Gastroesophageal sphincter (tissue), 3 donors: ENCODE data around the gene CHST11.

Source experiments
- POLR2AphosphoS5 ChIP-seq: sonication (generic); formaldehyde crosslinking; IDR thresholded peaks from one replicate; pipeline ENCODE4 v1.6.1; 2017; ENCODE audit warnings: antibody characterized with exemption
- TF ChIP-seq, protein P1 (sequence below), 4 experiments: fragments of 200-600 bp in 2 of 4; fragments of 450-650 bp in 2 of 4; sonication (generic) in 1 of 4; IDR thresholded peaks; one replicate each; pipeline ENCODE4 v1.5.1; 2017 to 2019; ENCODE audit warnings: antibody characterized with exemption in 4 of 4, mild to moderate bottlenecking in 2 of 4, moderate library complexity in 2 of 4

DNA sequence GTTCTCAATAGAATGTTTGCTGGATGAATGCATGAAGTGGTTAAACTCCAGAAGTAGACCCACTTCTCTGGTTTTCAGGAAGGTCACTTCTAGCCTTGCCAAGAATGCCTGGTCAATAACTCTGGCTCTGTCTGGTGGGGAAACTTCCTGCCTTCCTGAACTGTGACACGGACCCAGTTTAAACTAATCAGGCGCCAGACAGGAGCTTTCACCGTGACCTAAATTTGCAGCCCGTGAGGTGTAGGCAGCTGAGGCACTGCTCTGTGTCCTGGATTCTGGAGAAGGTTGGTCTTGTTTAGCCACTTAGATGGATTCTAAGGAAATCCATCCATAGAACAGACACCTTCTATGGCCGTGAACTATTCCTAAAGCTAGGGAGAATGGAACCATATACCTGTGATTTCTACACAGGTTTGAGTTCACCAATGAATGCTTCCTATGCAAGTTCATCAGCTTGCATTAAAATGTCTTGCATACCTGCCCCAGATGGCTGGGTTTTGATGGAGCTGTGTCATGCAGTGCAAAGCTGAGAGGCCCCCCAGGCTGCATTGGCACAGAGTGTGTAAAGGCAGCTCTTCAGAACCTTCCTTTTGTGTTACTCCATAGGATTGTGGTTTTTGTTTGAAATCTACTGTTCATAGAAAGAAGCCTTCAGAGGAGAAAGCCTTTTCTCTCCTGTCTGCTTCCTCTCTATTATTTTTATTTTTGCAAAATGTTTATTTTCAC lies 4.4 kb downstream of the CHST11 start:
- TF ChIP-seq, protein P1, sequence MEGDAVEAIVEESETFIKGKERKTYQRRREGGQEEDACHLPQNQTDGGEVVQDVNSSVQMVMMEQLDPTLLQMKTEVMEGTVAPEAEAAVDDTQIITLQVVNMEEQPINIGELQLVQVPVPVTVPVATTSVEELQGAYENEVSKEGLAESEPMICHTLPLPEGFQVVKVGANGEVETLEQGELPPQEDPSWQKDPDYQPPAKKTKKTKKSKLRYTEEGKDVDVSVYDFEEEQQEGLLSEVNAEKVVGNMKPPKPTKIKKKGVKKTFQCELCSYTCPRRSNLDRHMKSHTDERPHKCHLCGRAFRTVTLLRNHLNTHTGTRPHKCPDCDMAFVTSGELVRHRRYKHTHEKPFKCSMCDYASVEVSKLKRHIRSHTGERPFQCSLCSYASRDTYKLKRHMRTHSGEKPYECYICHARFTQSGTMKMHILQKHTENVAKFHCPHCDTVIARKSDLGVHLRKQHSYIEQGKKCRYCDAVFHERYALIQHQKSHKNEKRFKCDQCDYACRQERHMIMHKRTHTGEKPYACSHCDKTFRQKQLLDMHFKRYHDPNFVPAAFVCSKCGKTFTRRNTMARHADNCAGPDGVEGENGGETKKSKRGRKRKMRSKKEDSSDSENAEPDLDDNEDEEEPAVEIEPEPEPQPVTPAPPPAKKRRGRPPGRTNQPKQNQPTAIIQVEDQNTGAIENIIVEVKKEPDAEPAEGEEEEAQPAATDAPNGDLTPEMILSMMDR (IDR thresholded peaks at IDR 0.05): no peak
- TF ChIP-seq POLR2AphosphoS5: no peak
